ENCODE data around the gene DERL3.
"Not testable (repeated sequence)": the region's sequence is repeated elsewhere in the genome, so short reads cannot be mapped to it uniquely, and the experiment has no call there.

DERL3 gene

GRCh38 chr22:23838681-23839468 is at the start of gene DERL3:
TSS of gene DERL3 (minus strand) at chr22:23839006. CDS start at chr22:23838987, 19 bp downstream.
- peak; percentile 84 for DNase-seq (ENCODE audit: low read depth)

DNA sequence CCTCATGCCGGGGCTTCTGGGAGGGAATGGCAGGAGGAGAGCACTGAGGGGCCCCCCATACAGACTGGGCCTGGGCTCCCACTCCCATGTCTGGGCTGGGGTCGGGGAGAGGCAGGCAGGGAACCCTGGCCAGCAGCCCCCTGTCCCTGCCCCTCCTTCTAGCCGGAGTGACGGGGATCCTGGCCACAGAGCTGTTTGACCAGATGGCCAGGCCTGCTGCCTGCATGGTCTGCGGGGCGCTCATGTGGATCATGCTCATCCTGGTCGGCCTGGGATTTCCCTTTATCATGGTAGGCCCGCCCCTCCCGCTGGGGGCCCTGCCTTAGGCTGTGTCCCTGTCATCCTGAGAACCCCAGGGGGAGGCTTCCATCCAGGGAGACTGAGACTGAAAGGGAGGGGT is 45.3 kb upstream of the DERL3 start:
- no peak for DNase-seq (ENCODE audit: low read depth)

- DNase-seq (ENCODE audit: low read depth), result no peak
Observed at GRCh38 chr22:23883658-23884057, 44.9 kb upstream of the DERL3 start.

DNA sequence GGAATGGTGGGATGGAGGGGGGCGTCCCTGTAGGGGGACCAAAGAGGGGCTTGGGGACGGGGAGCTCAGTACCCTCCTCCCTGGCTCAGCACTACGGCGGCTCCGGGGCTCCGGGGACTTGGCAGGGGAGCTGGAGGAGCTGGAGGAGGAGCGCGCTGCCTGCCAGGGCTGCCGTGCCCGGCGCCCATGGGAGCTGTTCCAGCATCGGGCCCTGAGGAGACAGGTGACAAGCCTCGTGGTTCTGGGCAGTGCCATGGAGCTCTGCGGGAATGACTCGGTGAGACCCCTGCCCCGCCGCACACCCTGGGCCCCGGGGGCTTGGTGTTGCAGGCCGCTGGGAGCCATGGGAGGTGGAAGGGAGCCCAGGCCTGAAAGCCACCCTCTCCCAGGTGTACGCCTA is 43.6 kb upstream of the DERL3 start:
- no peak for DNase-seq (ENCODE audit: low read depth)

GRCh38 chr22:23878219-23878618 is 39.4 kb upstream of the DERL3 start:
- no peak for DNase-seq (ENCODE audit: low read depth)

- no peak for DNase-seq (ENCODE audit: low read depth)
Observed at GRCh38 chr22:23877566-23877965, 38.8 kb upstream of the DERL3 start.

DNA sequence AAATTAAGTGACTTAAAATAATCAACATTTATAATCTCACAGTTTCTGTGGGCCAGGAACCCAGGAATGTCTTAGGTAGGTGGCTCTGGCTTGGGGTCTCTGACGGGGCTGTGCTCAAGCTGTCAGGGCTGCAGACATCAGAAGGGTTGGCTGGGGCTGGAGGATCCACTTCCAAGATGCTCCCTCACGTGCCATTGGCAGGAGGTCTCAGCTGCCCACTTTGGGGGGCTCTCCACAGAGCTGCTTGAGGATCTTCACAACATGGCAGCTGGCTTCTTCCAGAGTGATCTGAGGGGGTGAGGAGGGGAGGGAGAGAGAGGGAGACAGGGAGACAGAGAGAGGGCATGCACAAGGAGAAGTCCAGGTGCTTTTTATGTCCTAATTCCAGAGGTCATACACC is 37.0 kb upstream of the DERL3 start:
- no peak for DNase-seq (ENCODE audit: low read depth)

DNA sequence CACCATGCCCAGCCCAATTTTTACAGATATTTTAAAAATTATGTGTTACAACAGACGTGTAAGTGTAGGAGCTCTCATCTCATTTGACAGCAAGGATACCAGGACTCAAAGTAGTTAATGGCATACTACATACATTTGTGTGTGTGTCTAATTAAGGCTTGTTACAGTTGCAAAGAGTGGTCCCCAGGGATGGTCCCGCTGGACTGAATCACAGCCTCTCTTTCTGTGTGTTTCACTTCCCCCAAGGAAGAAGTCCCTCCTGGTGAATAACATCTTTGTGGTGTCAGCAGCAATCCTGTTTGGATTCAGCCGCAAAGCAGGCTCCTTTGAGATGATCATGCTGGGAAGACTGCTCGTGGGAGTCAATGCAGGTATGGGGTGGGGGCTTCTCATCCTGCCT is 36.1 kb upstream of the DERL3 start:
- DNase-seq (ENCODE audit: low read depth), result no peak

DNA sequence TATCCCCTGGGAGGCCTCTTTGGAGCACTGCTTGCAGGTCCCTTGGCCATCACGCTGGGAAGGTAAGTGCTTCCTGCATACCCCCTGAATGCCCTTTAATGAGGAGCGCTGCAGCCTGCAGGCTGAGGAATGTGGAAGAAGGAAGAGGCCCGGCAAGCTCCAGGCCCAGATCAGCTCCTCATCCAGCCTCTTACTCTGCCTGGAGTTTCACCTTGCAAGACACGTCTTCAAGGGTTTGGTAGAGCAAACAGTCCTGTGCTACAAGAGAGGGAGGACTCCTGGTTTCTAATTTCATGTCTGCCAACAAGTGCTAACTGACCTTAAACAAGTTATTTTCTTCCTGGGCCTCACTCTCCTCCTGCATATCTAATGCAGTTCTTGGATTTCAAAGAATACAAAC is 29.8 kb upstream of the DERL3 start:
- DNase-seq (ENCODE audit: low read depth), result no peak

- DNase-seq (ENCODE audit: low read depth), result not testable (repeated sequence)
Observed at GRCh38 chr22:23864499-23865154, 25.8 kb upstream of the DERL3 start.

DNA sequence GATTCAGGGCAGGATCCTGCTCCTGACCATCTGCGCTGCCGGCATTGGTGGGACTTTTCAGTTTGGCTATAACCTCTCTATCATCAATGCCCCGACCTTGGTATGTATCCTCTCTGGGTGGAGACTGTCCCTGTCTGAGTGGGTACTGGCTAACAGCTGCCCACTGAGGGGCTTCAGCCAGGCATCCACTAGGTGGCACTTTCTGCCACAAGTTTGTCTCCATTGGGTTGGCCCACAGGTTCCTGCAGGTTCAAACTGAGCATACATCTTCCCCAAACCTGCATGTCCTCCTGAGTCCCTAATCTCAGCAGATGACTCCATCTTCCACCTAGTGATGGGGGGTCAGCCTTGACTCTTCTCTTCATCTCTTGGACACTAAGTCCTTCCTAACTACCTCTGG is 23.3 kb upstream of the DERL3 start:
- DNase-seq (ENCODE audit: low read depth), result no peak

GRCh38 chr22:23860187-23860586 is 21.4 kb upstream of the DERL3 start:
- not testable (repeated sequence) for DNase-seq (ENCODE audit: low read depth)

GRCh38 chr22:23859201-23859600 is 20.4 kb upstream of the DERL3 start:
- no peak for DNase-seq (ENCODE audit: low read depth)

- no peak for DNase-seq (ENCODE audit: low read depth)
Observed at GRCh38 chr22:23858484-23858815, 19.6 kb upstream of the DERL3 start.

DNA sequence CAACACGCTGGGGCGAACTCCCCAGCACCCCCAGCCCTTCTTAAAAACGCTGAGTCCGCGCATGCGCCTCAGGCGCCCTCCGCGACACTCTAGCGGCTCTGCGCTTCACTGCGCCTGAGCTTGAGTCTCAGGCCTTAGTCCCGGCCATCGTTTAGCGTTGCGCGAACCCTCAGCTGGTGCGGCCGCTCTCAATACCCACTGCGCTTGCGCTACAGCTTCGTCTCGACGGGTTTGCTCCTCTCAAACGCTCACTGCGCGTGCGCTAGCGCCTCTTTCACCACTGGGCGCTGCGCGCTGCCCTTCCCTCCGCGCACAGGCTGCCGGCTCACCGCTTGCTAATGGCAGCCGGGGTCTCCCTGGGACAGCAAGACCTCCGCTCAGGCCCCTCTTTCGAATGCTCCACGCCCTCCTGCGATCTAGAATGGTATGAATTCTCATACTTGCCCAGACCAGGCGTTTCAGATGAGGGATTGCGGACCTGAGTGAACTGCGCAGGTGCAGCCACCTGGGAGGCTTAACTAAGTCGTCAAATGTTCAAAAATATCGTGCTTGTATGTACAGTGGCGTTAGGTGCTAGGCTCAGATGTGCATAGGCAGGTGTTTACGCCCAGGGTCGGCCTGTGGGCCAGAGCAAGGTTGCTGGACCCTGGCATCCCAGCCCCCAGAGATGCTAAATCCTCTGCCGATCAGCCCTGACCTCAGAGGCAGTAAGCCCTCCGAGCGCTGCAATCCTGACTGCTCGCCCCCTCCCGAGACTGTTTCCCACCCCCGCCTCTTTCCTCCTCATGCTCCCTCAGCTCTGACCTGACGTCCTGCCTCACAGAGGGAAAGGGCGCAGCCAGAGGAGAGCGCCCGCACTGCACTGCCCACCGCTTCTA is 19.0 kb upstream of the DERL3 start, which contains the start of gene SLC2A11:
SLC2A11 (plus strand) TSS at position 270 of the 878 bp plus-strand sequence; CDS start at position 395, 125 bp downstream.
- peak; percentile 76 for DNase-seq (ENCODE audit: low read depth)

GRCh38 chr22:23856721-23857605 is 18.2 kb upstream of the DERL3 start:
- no peak for DNase-seq (ENCODE audit: low read depth)

GRCh38 chr22:23850136-23850611 is 11.4 kb upstream of the DERL3 start:
- DNase-seq (ENCODE audit: low read depth), result no peak

DNA sequence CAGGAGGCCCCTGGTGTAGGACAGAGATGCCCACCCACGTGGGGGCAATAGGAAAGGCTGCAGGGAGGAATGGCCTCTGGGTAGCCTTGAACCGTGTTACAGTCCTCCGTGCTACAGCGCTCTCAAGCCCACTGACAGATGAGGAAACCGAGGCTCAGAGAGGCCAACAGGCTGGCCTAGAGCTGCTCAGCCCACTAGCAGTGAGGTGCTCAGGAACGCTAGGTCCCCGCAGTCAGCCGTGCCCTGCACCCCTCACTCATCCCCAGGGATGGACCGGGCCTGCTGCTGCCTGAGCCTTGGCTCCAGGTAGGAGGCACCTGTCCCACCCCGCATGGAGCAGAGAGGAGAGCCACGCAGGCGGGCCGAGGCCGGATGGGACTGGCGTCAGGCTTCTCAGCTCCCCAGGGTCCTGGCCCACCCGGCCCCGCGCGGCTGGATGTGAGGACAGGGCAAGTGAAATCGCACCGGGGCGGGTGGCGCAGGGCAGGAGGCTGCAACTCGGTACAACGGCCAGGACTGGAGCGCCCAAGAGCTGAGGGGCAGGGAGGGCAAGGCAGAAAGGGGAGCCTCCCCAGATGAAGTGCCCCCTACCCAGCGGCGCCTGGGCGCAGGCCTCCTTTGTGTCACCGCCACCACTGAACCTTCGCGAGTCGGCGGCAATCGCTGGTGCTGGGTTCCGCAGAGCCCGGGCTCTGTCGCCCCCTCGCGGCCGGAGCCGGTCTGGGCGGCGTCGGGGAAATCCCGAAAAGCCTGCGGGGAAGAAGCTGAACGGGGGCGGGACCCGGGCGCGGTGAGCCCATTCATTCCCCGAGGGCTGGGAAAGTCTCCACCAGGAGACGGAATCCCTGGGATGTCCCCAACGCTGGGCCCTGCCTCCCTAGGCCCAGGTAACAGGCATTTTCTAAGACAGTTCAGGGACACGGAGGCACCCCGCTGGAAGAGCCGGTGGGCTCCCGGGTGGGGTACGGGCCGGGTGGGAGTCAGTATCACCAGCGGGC is 10.5 kb upstream of the DERL3 start:
- peak; percentile 65 for DNase-seq (ENCODE audit: low read depth)

- no peak for DNase-seq (ENCODE audit: low read depth)
Observed at GRCh38 chr22:23847991-23848864, 9.4 kb upstream of the DERL3 start.

All from stimulated activated CD8-positive, alpha-beta memory T cell treated with anti-CD3 and anti-CD28 coated beads, Interleukin-15, amount 100 ng/mL, for 1 hour (primary cell).